Measurements from ENCODE around the gene SNUPN. TPM values are rescaled to one million over a fixed set of nuclear protein-coding genes. Genes with fewer than 3 reads are reported as not detected.

Gene SNUPN
- total RNA-seq, 4 donors from 2014 or later: 2.0 to 35.8 (median 29.1) TPM

DNA sequence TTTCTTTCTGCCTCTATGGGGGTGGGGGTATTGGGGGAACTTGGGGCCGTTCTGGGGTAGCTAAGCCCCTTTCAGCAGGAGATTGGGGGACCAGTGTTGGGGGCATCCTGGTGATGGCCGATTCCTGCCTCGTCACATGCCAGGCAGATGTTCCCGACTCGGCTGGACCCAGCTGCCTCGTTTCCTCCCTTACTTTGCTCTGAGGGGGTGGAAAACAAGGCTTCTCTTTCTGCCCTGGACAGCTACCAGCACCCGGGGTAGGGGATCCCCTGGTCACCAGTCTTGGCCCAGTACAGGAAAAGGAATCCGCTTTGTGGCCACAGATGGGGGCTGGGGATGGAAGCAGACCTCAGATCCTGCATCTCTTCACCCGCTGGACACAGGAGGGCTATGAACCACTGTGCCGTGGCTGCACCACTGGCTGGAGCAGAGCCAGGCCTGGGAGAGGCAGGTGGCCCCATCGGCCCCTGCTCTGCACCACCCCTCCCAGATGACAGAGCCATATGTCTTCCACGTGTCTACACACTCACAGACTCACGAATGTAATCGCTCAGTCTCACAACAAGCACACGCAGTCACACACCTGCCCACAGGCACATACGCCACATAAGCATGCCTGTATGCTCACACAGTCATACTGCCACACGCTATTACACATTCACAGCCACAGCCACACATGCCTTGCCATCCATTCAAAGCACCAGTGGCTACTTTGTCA, 34.6 kb upstream of the SNUPN start:
- intact Hi-C loops (cut with DNase I; ENCODE audit: low total_unique reads): no loop called here
- H3K4me3 ChIP-seq: no peak overlapping the region
- peaks cover 7 to 34% of the 10 kb centered on the region in 2 donors for H3K4me1 ChIP-seq
- TF ChIP-seq, protein P1, sequence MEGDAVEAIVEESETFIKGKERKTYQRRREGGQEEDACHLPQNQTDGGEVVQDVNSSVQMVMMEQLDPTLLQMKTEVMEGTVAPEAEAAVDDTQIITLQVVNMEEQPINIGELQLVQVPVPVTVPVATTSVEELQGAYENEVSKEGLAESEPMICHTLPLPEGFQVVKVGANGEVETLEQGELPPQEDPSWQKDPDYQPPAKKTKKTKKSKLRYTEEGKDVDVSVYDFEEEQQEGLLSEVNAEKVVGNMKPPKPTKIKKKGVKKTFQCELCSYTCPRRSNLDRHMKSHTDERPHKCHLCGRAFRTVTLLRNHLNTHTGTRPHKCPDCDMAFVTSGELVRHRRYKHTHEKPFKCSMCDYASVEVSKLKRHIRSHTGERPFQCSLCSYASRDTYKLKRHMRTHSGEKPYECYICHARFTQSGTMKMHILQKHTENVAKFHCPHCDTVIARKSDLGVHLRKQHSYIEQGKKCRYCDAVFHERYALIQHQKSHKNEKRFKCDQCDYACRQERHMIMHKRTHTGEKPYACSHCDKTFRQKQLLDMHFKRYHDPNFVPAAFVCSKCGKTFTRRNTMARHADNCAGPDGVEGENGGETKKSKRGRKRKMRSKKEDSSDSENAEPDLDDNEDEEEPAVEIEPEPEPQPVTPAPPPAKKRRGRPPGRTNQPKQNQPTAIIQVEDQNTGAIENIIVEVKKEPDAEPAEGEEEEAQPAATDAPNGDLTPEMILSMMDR (IDR thresholded peaks at IDR 0.05): no peak
- TF ChIP-seq POLR2A (IDR thresholded peaks at IDR 0.05): no peak
- H3K27me3 ChIP-seq: no peaks in the 10 kb centered on the region
- H3K9me3 ChIP-seq: no peaks in the 10 kb centered on the region
- DNase-seq: no peak
- peak overlapping the region; percentile 83 to 92 for H3K27ac ChIP-seq
- H3K36me3 ChIP-seq: no peaks in the 10 kb centered on the region

DNA sequence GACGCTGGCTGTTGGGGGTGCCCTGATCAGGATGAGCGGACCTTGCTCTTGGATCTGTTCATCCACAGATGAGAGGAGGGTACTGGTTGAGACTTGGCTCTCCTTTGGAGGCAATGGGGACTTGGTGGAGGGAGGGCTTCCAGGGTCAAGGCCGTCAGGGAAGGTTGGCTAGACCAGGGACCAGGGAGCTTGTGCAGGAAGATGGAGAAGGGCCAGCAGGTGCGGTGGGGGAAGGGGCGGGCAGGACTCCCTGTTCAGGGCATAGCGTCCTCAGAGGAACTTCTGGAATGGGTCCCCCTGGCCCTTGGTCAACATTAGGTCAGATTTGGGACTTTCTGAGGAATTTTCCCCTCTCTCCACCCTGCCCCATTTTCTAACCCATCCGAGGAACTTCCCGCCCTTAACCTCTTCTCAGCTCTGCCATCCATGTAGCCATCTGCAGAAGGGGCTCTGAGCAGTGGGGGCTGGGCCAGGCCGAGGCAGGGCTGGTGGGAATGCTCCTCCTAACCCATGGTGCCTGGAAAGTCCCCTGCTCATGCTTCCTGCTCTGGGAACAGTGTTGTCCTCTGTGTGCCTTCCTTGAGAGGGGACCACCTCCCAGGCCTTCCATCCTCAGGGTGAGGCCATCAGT, 33.7 kb upstream of the SNUPN start:
- peak overlapping the region; percentile 83 to 92 for H3K27ac ChIP-seq
- intact Hi-C loops (cut with DNase I; ENCODE audit: low total_unique reads): no loop called here
- no peak overlapping the region for H3K4me3 ChIP-seq
- H3K4me1 ChIP-seq: peaks cover 7 to 42% of the 10 kb centered on the region in 2 donors
- no peaks in the 10 kb centered on the region for H3K27me3 ChIP-seq
- H3K9me3 ChIP-seq: no peaks in the 10 kb centered on the region
- TF ChIP-seq, protein P1 (IDR thresholded peaks at IDR 0.05): no peak
- no peak for TF ChIP-seq POLR2A (IDR thresholded peaks at IDR 0.05)
- H3K36me3 ChIP-seq: no peaks in the 10 kb centered on the region
- no peak for DNase-seq

DNA sequence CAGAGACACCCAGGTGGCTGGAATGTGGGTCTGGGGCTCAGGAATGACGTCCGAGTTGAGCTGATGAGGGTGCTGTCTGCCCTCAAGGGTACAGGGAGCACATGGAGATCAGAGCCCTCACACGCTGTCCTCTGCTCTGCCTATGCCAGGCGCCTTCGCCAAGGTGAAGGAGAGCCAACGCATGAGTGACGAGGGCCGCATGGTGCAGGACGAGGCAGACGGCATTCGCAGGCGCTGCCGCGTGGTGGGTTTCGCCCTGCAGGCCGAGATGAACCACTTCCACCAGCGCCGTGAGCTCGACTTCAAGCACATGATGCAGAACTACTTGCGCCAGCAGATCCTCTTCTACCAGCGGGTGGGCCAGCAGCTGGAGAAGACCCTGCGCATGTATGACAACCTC, 31.3 kb upstream of the SNUPN start:
- H3K27me3 ChIP-seq: no peaks in the 10 kb centered on the region
- no peaks in the 10 kb centered on the region for H3K36me3 ChIP-seq
- no peaks in the 10 kb centered on the region for H3K9me3 ChIP-seq
- peaks cover 9 to 66% of the 10 kb centered on the region in 2 donors for H3K4me1 ChIP-seq
- no peak for DNase-seq
- H3K27ac ChIP-seq: no peak overlapping the region
- TF ChIP-seq, protein P1 (IDR thresholded peaks at IDR 0.05): no peak
- no peak for TF ChIP-seq POLR2A (IDR thresholded peaks at IDR 0.05)
- intact Hi-C loops (cut with DNase I; ENCODE audit: low total_unique reads): no loop called here
- no peak overlapping the region for H3K4me3 ChIP-seq

DNA sequence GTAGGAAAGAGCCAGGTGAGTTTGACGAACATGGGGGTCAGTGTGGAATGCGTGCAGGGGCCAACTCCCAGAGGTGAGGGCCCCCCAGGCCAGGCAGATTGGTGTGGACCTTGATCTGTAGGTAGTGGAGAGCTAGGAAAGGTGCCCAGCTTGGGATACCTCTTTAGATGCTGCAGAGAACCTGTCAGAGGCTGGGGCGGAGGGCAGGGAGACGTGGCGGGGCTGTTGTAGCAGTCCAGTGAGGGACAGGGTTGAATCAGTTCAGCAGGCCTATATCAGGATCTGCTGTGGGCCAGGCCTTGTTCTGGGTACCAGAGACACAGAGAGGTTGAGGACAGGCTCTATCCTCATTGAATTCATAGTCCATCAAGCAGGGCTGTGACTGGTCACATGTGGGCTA, 30.8 kb upstream of the SNUPN start:
- no peaks in the 10 kb centered on the region for H3K36me3 ChIP-seq
- H3K4me1 ChIP-seq: peaks cover 9 to 67% of the 10 kb centered on the region in 2 donors
- TF ChIP-seq, protein P1 (IDR thresholded peaks at IDR 0.05): no peak
- no peak for TF ChIP-seq POLR2A (IDR thresholded peaks at IDR 0.05)
- H3K27me3 ChIP-seq: no peaks in the 10 kb centered on the region
- intact Hi-C loops (cut with DNase I; ENCODE audit: low total_unique reads): no loop called here
- DNase-seq: no peak
- H3K4me3 ChIP-seq: no peak overlapping the region
- no peak overlapping the region for H3K27ac ChIP-seq
- H3K9me3 ChIP-seq: no peaks in the 10 kb centered on the region

DNA sequence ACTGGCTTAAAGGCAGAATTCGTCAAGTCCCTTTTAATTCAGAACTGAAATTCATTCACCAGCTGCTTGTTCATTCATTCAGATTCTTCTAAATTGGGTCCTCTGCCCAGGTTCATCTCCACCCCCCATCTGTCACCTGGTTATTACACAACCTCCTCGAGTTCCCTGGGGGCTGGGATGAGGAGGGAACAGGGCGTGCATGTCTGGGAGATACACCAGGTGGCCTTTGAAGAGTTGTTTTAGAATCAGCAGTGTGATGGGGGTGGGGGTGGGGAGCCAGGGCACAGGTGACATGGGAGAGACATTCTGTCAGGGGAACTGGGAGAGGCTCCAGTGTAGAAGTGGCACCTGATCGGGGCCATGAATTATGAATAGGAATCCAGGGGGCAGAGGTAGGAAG, 30.4 kb upstream of the SNUPN start:
- Histone ChIP-seq H3K4me1 (peaks cover 9 to 70% of the 10 kb centered on the region in 2 donors), H3K36me3 (no peaks in the 10 kb centered on the region), H3K27me3 (no peaks in the 10 kb centered on the region), H3K27ac (no peak overlapping the region), H3K9me3 (no peaks in the 10 kb centered on the region), H3K4me3 (no peak overlapping the region)
- DNase-seq: no peak
- intact Hi-C loops (cut with DNase I; ENCODE audit: low total_unique reads): no loop called here
- TF ChIP-seq, protein P1 (IDR thresholded peaks at IDR 0.05): no peak
- no peak for TF ChIP-seq POLR2A (IDR thresholded peaks at IDR 0.05)

All from uterus (tissue), 4 donors.